Measurements from ENCODE around the gene ATXN7L3. TPM values are rescaled to one million over a fixed set of nuclear protein-coding genes. Genes with fewer than 3 reads are reported as not detected.

Gene ATXN7L3
- total RNA-seq, 4 donors from 2014 or later, result 39.3 to 46.0 (median 40.6) TPM

DNA sequence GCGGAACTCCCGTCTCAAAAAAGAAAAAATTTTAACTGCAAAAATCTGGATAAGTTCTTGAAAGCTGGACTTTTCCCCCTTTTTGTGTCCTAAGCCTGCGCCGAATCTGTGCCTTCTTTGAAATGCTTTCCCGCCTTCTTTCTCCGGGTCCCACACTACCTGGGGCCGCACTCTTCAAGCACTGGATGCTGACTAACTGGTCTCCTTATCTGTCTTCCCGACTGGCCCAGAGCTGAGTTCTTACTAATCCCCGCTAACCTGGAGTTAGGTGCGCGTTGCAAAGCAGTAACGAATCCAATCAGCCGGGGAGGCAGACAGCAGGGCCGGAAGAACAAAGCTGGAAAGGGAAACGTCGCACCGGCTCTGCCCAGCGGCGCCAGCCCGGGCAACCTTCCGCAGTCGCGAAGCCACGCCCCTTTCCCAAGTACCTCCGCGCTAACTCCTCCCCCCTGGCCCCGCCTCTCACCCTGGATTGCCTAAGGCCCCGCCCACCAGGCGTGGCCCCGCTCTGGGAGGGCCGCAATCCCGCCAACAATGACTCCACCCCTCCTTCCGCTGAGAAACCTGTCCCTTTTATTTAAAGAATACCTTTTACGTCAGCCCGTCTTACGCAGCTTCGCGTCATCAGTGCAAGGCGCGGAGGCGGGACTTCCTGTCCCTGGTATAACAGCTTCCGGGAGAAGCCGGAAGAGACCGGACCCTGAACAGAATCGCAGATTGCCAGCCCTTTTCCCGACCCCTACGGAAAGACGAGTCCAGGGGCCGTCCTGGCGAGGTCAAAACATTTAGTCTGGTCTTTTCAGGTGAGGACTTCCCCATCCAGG is 13.2 kb downstream of the ATXN7L3 start, which contains the start of gene TMUB2:
Gene TMUB2, plus strand, starts transcription at position 666 of the 824 bp plus-strand sequence. CDS start 737 bp downstream, outside the sequence.
- ATAC-seq, result peak; percentile 93 to 97
- intact Hi-C loops (cut with DNase I; ENCODE audit: low total_unique reads) (loop anchor here (1.0 to 5.0 kb wide), 4 partner anchors 14 to 139 kb away; partner anchors contain the start of gene G6PC3), in situ Hi-C loops (cut with MboI; ENCODE audit: low sequenced_read_pairs in 4 of 4) (no loop called here)
- Histone ChIP-seq H3K36me3 (peaks cover 0 to 28% of the 10 kb centered on the region in 2 donors), H3K9me3 (no peaks in the 10 kb centered on the region), H3K4me3 (peak within 1 kb of the TSS; percentile 88 to 99 (median 90)), H3K27me3 (no peaks in the 10 kb centered on the region), H3K27ac (peak within 1 kb of the TSS; percentile 93 to 99 (median 96)), H3K4me1 (peaks cover 27 to 40% of the 10 kb centered on the region in 2 donors)
- DNase-seq, result peak; percentile 98 to 99
- TF ChIP-seq, protein P1, sequence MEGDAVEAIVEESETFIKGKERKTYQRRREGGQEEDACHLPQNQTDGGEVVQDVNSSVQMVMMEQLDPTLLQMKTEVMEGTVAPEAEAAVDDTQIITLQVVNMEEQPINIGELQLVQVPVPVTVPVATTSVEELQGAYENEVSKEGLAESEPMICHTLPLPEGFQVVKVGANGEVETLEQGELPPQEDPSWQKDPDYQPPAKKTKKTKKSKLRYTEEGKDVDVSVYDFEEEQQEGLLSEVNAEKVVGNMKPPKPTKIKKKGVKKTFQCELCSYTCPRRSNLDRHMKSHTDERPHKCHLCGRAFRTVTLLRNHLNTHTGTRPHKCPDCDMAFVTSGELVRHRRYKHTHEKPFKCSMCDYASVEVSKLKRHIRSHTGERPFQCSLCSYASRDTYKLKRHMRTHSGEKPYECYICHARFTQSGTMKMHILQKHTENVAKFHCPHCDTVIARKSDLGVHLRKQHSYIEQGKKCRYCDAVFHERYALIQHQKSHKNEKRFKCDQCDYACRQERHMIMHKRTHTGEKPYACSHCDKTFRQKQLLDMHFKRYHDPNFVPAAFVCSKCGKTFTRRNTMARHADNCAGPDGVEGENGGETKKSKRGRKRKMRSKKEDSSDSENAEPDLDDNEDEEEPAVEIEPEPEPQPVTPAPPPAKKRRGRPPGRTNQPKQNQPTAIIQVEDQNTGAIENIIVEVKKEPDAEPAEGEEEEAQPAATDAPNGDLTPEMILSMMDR (IDR thresholded peaks at IDR 0.05 in 4 of 5, conservative IDR thresholded peaks at IDR 0.05 in 1 of 5), result no peak
- peak; percentile 74 to 77 for TF ChIP-seq POLR2A (IDR thresholded peaks at IDR 0.05)

DNA sequence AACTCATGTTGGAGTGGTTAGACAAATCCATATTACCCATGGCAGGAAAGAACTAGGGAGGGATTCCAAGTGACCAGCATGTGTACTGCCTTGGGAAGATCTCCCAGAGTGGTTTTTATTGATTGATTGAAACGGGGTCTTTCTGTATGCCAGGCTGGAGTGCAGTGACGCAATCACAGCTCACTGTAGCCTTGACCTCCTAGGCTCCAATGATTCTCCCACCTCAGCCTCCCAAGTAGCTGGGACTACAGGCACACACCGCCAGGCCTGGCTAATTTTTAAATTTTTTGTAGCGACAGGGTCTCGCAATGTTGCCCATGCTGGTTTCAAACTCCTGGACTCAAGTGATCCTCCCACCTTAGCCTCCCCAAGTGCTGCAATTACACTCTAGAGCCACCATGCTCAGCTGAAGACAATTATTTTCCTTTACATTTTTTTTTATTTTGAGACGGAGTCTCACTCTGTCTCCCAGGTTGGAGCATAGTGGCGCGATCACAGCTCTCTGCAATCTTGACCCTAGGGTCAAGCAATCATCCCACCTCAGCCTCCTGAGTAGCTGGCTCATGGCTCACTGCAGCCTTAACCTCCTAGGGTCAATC is 15.4 kb downstream of the ATXN7L3 start:
- peaks cover 0 to 10% of the 10 kb centered on the region in 2 donors for H3K36me3 ChIP-seq
- intact Hi-C loops (cut with DNase I; ENCODE audit: low total_unique reads), result no loop called here
- TF ChIP-seq, protein P1 (IDR thresholded peaks at IDR 0.05 in 4 of 5, conservative IDR thresholded peaks at IDR 0.05 in 1 of 5), result no peak
- no peak for TF ChIP-seq POLR2A (IDR thresholded peaks at IDR 0.05)
- peaks cover 28 to 40% of the 10 kb centered on the region in 2 donors for H3K4me1 ChIP-seq
- no peak for ATAC-seq
- H3K9me3 ChIP-seq, result no peaks in the 10 kb centered on the region
- no peak for DNase-seq
- H3K27me3 ChIP-seq, result no peaks in the 10 kb centered on the region
- H3K4me3 ChIP-seq, result no peak overlapping the region
- in situ Hi-C loops (cut with MboI; ENCODE audit: low sequenced_read_pairs in 4 of 4), result no loop called here
- H3K27ac ChIP-seq, result peak overlapping the region; percentile 93 to 99 (median 96)

DNA sequence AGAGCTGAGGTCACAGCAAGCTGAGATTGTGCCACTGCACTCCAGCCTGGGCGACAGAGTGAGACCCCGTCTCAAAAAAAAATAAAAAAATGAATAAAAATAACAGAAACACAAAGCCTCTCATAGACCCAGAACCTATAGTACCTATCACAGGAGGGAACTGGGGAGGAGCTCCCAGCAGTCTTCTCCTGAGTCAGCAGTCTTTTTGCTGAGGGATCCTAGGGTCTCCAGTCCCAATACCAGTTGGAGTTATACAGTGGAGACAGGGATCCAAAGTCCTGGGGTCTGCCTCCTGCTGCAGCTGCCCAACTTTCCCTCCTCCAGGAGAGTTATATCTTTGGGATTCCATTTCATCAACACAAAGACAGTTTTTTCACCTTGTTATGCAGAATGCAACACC is 16.7 kb downstream of the ATXN7L3 start:
- Histone ChIP-seq H3K4me3 (no peak overlapping the region), H3K36me3 (peaks cover 0 to 16% of the 10 kb centered on the region in 2 donors), H3K27me3 (no peaks in the 10 kb centered on the region), H3K9me3 (no peaks in the 10 kb centered on the region), H3K4me1 (peaks cover 24 to 35% of the 10 kb centered on the region in 2 donors), H3K27ac (peak overlapping the region; percentile 93 to 99 (median 96))
- no peak for ATAC-seq
- TF ChIP-seq POLR2A (IDR thresholded peaks at IDR 0.05), result no peak
- TF ChIP-seq, protein P1 (IDR thresholded peaks at IDR 0.05 in 4 of 5, conservative IDR thresholded peaks at IDR 0.05 in 1 of 5), result no peak
- intact Hi-C loops (cut with DNase I; ENCODE audit: low total_unique reads), result no loop called here
- no peak for DNase-seq
- in situ Hi-C loops (cut with MboI; ENCODE audit: low sequenced_read_pairs in 4 of 4), result no loop called here

DNA sequence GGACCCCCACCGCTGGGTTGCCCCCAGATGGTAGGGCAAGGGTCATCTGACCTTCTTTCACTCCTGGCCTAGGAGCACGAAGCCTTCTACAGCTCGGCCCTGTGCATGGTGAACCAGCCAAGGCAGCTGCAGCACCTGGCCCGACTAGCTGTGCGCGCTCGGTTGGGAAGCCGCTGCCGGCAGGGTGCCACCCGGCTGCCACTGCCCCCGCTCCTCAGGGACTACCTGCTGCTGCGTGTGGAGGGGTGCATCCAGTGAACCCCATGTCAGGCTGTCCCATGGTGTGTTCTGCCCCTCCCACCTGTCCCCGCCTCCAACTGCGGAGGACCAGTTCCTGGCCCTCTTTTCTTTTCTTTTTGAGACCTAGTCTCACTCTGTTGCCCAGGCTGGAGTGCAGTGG is 21.6 kb downstream of the ATXN7L3 start:
- Histone ChIP-seq H3K36me3 (peaks cover 0 to 23% of the 10 kb centered on the region in 2 donors), H3K27me3 (no peaks in the 10 kb centered on the region), H3K4me3 (no peak overlapping the region), H3K27ac (peak overlapping the region in 2 of 4 donors; percentile 33 to 51), H3K9me3 (no peaks in the 10 kb centered on the region), H3K4me1 (peaks cover 12 to 16% of the 10 kb centered on the region in 2 donors)
- intact Hi-C loops (cut with DNase I; ENCODE audit: low total_unique reads) (no loop called here), in situ Hi-C loops (cut with MboI; ENCODE audit: low sequenced_read_pairs in 4 of 4) (no loop called here)
- DNase-seq, result no peak
- no peak for ATAC-seq
- TF ChIP-seq POLR2A (IDR thresholded peaks at IDR 0.05), result no peak
- TF ChIP-seq, protein P1 (IDR thresholded peaks at IDR 0.05 in 4 of 5, conservative IDR thresholded peaks at IDR 0.05 in 1 of 5), result no peak
